Endothelial cell (in vitro differentiated cells): Measurements from ENCODE around the gene TTC1. TPM values are rescaled to one million over a fixed set of nuclear protein-coding genes. Genes with fewer than 3 reads are reported as not detected.
A peak's percentile ranks its signal among the peaks of the same experiment; 100 is the strongest.

Experiments
- DNase-seq: peaks from one replicate; pipeline ENCODE4 v3.0.0; 2021; ENCODE audit warnings: low spot score
- H3K27ac Mint-ChIP-seq: one replicate; pipeline ENCODE4 v1.8.0; 2021; ENCODE audit warnings: mixed read lengths, inconsistent platforms; ENCODE audit not compliant: unreplicated experiment
- H3K27me3 Mint-ChIP-seq: one replicate; pipeline ENCODE4 v1.8.0; 2021; ENCODE audit warnings: mild to moderate bottlenecking, moderate library complexity, mixed read lengths, inconsistent platforms; ENCODE audit not compliant: unreplicated experiment
- H3K36me3 Mint-ChIP-seq: one replicate; pipeline ENCODE4 v1.8.0; 2021; ENCODE audit warnings: mild to moderate bottlenecking, low read depth, mixed read lengths, inconsistent platforms; ENCODE audit not compliant: unreplicated experiment
- H3K4me1 Mint-ChIP-seq: one replicate; pipeline ENCODE4 v1.8.0; 2021; ENCODE audit warnings: mild to moderate bottlenecking, mixed read lengths, inconsistent platforms; ENCODE audit not compliant: unreplicated experiment
- H3K4me3 Mint-ChIP-seq: one replicate; pipeline ENCODE4 v1.8.0; 2021; ENCODE audit warnings: mild to moderate bottlenecking, mixed read lengths, inconsistent platforms; ENCODE audit not compliant: unreplicated experiment
- H3K9me3 Mint-ChIP-seq: one replicate; pipeline ENCODE4 v1.8.0; 2021; ENCODE audit warnings: mixed read lengths, inconsistent platforms; ENCODE audit not compliant: unreplicated experiment
- CTCF ChIP-seq: fragments of 200-600 bp; sonication (generic); IDR thresholded peaks from one replicate; pipeline ENCODE4 v1.5.0; 2021; ENCODE audit warnings: antibody characterized with exemption; ENCODE audit not compliant: unreplicated experiment
- total RNA-seq: library from RNA; stranded (reverse); fragmentation: NEBNext Ultra II Directional; extraction: Animal tissue kit (Norgen Biotek cat#: 25700); gene quantifications from one replicate; pipeline ENCODE4 v1.2.1, GENCODE V29; 2021; ENCODE audit not compliant: unreplicated experiment

TTC1 gene
- total RNA-seq, 1 donor from 2014 or later = 49.8 TPM

- peaks cover 4% of the 10 kb centered on the region for H3K27me3 Mint-ChIP-seq
These were observed 84.2 kb downstream of the TTC1 start for GRCh38 chr5:160092960-160093707.

GRCh38 chr5:160096178-160096577 lies 87.2 kb downstream of the TTC1 start:
- Mint-ChIP-seq H3K4me1 (peaks cover 16% of the 10 kb centered on the region), H3K36me3 (peaks cover 12% of the 10 kb centered on the region), H3K4me3 (no peak overlapping the region), H3K27ac (no peak overlapping the region), H3K27me3 (peaks cover 6% of the 10 kb centered on the region), H3K9me3 (no peaks in the 10 kb centered on the region)
- no peak for TF ChIP-seq CTCF
- DNase-seq = no peak

More at GRCh38 chr5:160092960-160093707, 84.2 kb downstream of the TTC1 start:
- peak overlapping the region; percentile 1 for H3K27ac Mint-ChIP-seq
- H3K4me3 Mint-ChIP-seq = no peak overlapping the region
- no peak for DNase-seq
- H3K4me1 Mint-ChIP-seq = peaks cover 19% of the 10 kb centered on the region
- peaks cover 12% of the 10 kb centered on the region for H3K36me3 Mint-ChIP-seq
- no peaks in the 10 kb centered on the region for H3K9me3 Mint-ChIP-seq
- TF ChIP-seq CTCF = no peak

GRCh38 chr5:160097991-160098390 lies 89.1 kb downstream of the TTC1 start:
- H3K4me3 Mint-ChIP-seq = no peak overlapping the region
- H3K27ac Mint-ChIP-seq = no peak overlapping the region
- H3K27me3 Mint-ChIP-seq = peaks cover 6% of the 10 kb centered on the region
- no peak for DNase-seq
- H3K4me1 Mint-ChIP-seq = peaks cover 15% of the 10 kb centered on the region
- H3K9me3 Mint-ChIP-seq = no peaks in the 10 kb centered on the region
- TF ChIP-seq CTCF = no peak
- H3K36me3 Mint-ChIP-seq = peaks cover 12% of the 10 kb centered on the region

GRCh38 chr5:160105686-160106360 lies 96.9 kb downstream of the TTC1 start:
- DNase-seq = no peak
- TF ChIP-seq CTCF = no peak
- no peaks in the 10 kb centered on the region for H3K9me3 Mint-ChIP-seq
- peaks cover 9% of the 10 kb centered on the region for H3K36me3 Mint-ChIP-seq
- H3K27me3 Mint-ChIP-seq = no peaks in the 10 kb centered on the region
- H3K4me3 Mint-ChIP-seq = no peak overlapping the region
- peaks cover 9% of the 10 kb centered on the region for H3K4me1 Mint-ChIP-seq
- H3K27ac Mint-ChIP-seq = no peak overlapping the region

- peaks cover 11% of the 10 kb centered on the region for H3K36me3 Mint-ChIP-seq
These were observed 99.2 kb downstream of the TTC1 start for GRCh38 chr5:160108124-160108523.

More at GRCh38 chr5:160108124-160108523, 99.2 kb downstream of the TTC1 start:
- DNase-seq = no peak
- Mint-ChIP-seq H3K4me1 (peaks cover 9% of the 10 kb centered on the region), H3K9me3 (no peaks in the 10 kb centered on the region), H3K4me3 (no peak overlapping the region), H3K27me3 (no peaks in the 10 kb centered on the region), H3K27ac (no peak overlapping the region)
- no peak for TF ChIP-seq CTCF
